ENCODE measurements around the gene CLRN1.

GRCh38 chr3:150975086-150975991 lies 2.8 kb upstream of the CLRN1 start:
- TF ChIP-seq, protein P1, sequence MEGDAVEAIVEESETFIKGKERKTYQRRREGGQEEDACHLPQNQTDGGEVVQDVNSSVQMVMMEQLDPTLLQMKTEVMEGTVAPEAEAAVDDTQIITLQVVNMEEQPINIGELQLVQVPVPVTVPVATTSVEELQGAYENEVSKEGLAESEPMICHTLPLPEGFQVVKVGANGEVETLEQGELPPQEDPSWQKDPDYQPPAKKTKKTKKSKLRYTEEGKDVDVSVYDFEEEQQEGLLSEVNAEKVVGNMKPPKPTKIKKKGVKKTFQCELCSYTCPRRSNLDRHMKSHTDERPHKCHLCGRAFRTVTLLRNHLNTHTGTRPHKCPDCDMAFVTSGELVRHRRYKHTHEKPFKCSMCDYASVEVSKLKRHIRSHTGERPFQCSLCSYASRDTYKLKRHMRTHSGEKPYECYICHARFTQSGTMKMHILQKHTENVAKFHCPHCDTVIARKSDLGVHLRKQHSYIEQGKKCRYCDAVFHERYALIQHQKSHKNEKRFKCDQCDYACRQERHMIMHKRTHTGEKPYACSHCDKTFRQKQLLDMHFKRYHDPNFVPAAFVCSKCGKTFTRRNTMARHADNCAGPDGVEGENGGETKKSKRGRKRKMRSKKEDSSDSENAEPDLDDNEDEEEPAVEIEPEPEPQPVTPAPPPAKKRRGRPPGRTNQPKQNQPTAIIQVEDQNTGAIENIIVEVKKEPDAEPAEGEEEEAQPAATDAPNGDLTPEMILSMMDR (IDR thresholded peaks at IDR 0.05; ENCODE audit: borderline replicate concordance, extremely low read depth, low read length, poor library complexity, severe bottlenecking), result no peak
- TF ChIP-seq EZH2 (IDR thresholded peaks at IDR 0.05; ENCODE audit: borderline replicate concordance, low read depth, low read length, severe bottlenecking), result no peak

All from DND-41 (cell line).